Muscle of leg (tissue), 11 donors: ENCODE measurements around the gene STEAP3. TPM values are rescaled to one million over a fixed set of nuclear protein-coding genes. Genes with fewer than 3 reads are reported as not detected.
"Not testable (repeated sequence)": the region's sequence is repeated elsewhere in the genome, so short reads cannot be mapped to it uniquely, and the experiment has no call there.

Source experiments
- DNase-seq: peaks from one replicate; pipeline ENCODE4 v3.0.0; 2013
- H3K27ac ChIP-seq: one replicate; pipeline ENCODE4 v1.5.1; 2013; ENCODE audit warnings: mild to moderate bottlenecking, low read length, control low read depth
- H3K27me3 ChIP-seq: one replicate; pipeline ENCODE4 v1.6.1; 2013; ENCODE audit warnings: low read length; ENCODE audit not compliant: control insufficient read depth, insufficient read depth
- H3K36me3 ChIP-seq: one replicate; pipeline ENCODE4 v1.6.1; 2013; ENCODE audit warnings: low read length; ENCODE audit not compliant: control insufficient read depth, insufficient read depth
- H3K4me1 ChIP-seq: one replicate; pipeline ENCODE4 v1.6.1; 2013; ENCODE audit warnings: low read length; ENCODE audit not compliant: control insufficient read depth, insufficient read depth
- H3K4me3 ChIP-seq: one replicate; pipeline ENCODE4 v1.5.1; 2013; ENCODE audit warnings: low read length, control low read depth
- H3K9me3 ChIP-seq: replicated peaks from 2 replicates; pipeline ENCODE4 v1.6.1; 2013; ENCODE audit warnings: low read depth, low read length; ENCODE audit not compliant: control insufficient read depth
- WGBS: methylation state at CpG from one replicate; pipeline ENCODE4 v1.1.5; 2013; ENCODE audit warnings: missing lambda C conversion rate; ENCODE audit not compliant: insufficient coverage; 5-methylcytosine and 5-hydroxymethylcytosine counted together
- polyA plus RNA-seq, 8 donors: library from polyadenylated mRNA; unstranded; fragments of 120-200 nt; gene quantifications; one replicate each; pipeline versions ENCODE4 v1.2.1 to v1.2.3, GENCODE V29; 2013; ENCODE audit warnings: inconsistent platforms in 1 of 8, low replicate concordance in 1 of 8; ENCODE audit not compliant: insufficient read length in 8 of 8, insufficient read depth in 1 of 8
- total RNA-seq: library from RNA; stranded (reverse); fragments of 120-200 nt; gene quantifications from one replicate; pipeline ENCODE4 v1.2.4, GENCODE V29; 2013

The STEAP3 gene
- total and polyA plus RNA-seq, 9 donors = 8.0 to 21.0 (median 14.1) TPM

DNA sequence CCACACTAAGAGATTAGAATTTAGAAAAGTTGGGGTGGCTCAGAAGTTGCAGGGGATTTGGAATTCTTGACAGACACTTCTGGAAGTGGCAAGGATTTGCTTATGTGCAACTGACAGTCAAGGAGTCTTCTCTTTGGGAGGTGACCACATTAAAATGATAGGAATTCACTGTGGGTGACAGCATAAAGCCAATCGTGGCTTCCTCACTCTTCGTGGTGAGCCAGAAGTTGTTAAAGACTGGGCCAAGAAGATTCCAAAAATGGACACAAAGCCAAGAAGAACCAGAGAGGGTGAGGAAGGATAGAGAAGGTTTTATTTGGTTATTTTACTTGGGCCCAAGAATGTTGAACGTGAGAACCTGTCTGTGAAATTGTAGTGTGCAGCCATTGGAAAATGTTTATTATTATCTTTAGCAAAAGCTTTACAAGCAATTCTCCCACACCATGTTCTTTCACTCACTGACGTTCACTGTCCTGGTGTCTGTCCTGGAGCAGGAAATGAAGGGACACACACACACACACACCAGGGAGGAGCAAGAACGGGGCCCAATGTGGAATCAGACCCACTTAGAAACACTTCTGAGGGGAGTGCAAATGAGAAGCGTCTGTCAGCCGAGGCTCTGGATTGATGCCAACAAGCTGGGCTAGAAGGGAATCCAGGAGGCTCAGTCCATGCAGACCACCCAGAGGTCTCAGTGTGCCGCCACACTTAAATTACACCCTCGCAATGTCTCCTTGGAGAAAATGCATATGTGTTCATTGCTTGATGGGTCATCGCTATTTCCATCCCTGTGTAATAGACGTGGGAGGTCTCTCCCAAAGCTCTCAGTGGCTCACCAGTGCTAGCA is 37.2 kb downstream of the STEAP3 start:
- no peak overlapping the region for H3K4me3 ChIP-seq
- WGBS = 53% methylated on average over 7 of the region's 11 CpGs
- DNase-seq = no peak
- H3K9me3 ChIP-seq = no peaks in the 10 kb centered on the region
- peaks cover 19% of the 10 kb centered on the region for H3K4me1 ChIP-seq
- no peak overlapping the region for H3K27ac ChIP-seq
- H3K27me3 ChIP-seq = no peaks in the 10 kb centered on the region
- no peaks in the 10 kb centered on the region for H3K36me3 ChIP-seq

GRCh38 chr2:119261493-119262225 is 38.0 kb downstream of the STEAP3 start:
- no peak for DNase-seq
- no peak overlapping the region for H3K4me3 ChIP-seq
- 92% methylated on average over 8 of the region's 17 CpGs for WGBS
- H3K4me1 ChIP-seq = peaks cover 15% of the 10 kb centered on the region
- H3K27ac ChIP-seq = no peak overlapping the region
- H3K36me3 ChIP-seq = no peaks in the 10 kb centered on the region
- H3K27me3 ChIP-seq = no peaks in the 10 kb centered on the region
- H3K9me3 ChIP-seq = no peaks in the 10 kb centered on the region

GRCh38 chr2:119263025-119263424 is 39.4 kb downstream of the STEAP3 start:
- 95% methylated on average over 15 of the region's 23 CpGs for WGBS
- no peak overlapping the region for H3K27ac ChIP-seq
- no peak for DNase-seq
- H3K27me3 ChIP-seq = no peaks in the 10 kb centered on the region
- H3K36me3 ChIP-seq = no peaks in the 10 kb centered on the region
- no peaks in the 10 kb centered on the region for H3K9me3 ChIP-seq
- H3K4me1 ChIP-seq = peaks cover 14% of the 10 kb centered on the region
- H3K4me3 ChIP-seq = no peak overlapping the region

- Histone ChIP-seq H3K27me3 (no peaks in the 10 kb centered on the region), H3K4me1 (peaks cover 14% of the 10 kb centered on the region), H3K36me3 (no peaks in the 10 kb centered on the region), H3K9me3 (no peaks in the 10 kb centered on the region), H3K27ac (no peak overlapping the region), H3K4me3 (no peak overlapping the region)
- DNase-seq = peak; percentile 16
- WGBS = 37% methylated on average over 2 of the region's 5 CpGs
Observed at GRCh38 chr2:119263656-119264055, 40.0 kb downstream of the STEAP3 start.

- Histone ChIP-seq H3K36me3 (no peaks in the 10 kb centered on the region), H3K4me3 (no peak overlapping the region), H3K9me3 (no peaks in the 10 kb centered on the region), H3K4me1 (peaks cover 9% of the 10 kb centered on the region), H3K27ac (no peak overlapping the region), H3K27me3 (no peaks in the 10 kb centered on the region)
- no peak for DNase-seq
- 62% methylated on average over 10 of the region's 13 CpGs for WGBS
Observed at GRCh38 chr2:119264781-119265692, 41.4 kb downstream of the STEAP3 start.

DNA sequence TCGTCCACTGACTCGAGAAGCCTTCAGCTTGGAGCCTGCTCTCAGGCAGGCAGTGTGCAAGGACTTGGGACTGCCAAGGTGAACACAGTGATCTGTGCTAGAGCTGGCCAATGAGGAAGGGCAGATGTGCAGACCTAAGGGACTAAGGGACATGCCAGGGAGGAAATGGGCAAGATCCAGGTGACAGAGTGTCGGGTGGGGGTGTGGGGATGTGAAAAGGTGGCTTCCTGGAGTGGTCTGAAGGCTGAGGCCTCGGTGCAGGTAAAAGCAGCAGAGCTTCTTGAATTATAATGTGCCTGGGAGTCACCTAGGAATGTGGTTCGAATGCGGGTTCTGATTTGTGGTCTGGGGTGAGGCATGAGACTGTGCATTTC is 42.0 kb downstream of the STEAP3 start:
- Histone ChIP-seq H3K4me1 (peaks cover 9% of the 10 kb centered on the region), H3K27me3 (no peaks in the 10 kb centered on the region), H3K27ac (no peak overlapping the region), H3K4me3 (no peak overlapping the region), H3K36me3 (no peaks in the 10 kb centered on the region), H3K9me3 (peaks cover 3% of the 10 kb centered on the region)
- no peak for DNase-seq
- WGBS = 90% methylated on average over 5 of the region's 6 CpGs

DNA sequence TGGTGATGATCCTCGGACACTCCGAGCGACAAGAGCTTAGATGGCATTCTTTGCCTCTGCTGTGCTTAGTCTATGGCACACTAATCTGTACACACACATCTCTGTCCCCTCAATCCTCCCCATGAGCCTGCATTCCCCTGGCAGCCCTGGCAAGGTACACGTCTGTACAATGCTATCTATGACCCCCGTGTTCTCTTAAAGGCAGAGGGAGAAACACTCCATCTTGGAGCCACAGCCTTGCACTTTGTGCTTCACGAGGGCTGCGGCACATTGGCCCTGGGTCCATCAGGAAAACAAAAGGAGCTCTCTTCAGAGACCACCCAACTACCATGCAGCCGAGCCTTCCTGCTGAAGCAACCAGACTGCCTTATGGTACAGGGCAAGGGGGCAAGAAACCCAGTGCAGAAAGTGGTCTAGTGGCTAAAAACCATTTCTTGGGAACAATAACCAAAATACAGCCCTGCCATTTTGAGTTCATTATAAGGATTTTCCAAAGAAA is 42.5 kb downstream of the STEAP3 start:
- WGBS = 81% methylated on average over 7 of the region's 8 CpGs
- Histone ChIP-seq H3K9me3 (peaks cover 3% of the 10 kb centered on the region), H3K36me3 (no peaks in the 10 kb centered on the region), H3K27me3 (no peaks in the 10 kb centered on the region), H3K27ac (no peak overlapping the region), H3K4me1 (peaks cover 4% of the 10 kb centered on the region), H3K4me3 (no peak overlapping the region)
- no peak for DNase-seq

DNA sequence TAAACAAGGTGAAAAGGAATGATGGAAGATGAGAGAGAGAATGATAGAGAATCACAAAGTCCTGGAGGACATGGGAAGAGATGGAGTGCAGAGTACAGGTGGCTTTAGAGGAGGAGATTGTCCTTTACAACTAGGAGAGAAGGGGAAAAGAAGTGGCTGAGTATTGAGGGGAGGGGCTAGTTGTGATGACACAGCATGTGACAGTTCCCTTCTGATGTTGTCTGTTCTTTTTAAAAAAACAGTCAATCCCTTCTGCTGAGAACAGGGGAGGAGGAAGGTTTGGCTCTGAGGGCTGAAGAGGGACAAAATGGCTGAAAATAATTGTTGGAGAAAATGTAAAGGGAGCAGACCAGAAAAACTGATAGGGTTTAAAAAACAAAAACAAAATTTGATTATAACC is 44.0 kb downstream of the STEAP3 start:
- Histone ChIP-seq H3K4me3 (no peak overlapping the region), H3K27me3 (no peaks in the 10 kb centered on the region), H3K4me1 (peaks cover 4% of the 10 kb centered on the region), H3K27ac (no peak overlapping the region), H3K9me3 (peaks cover 3% of the 10 kb centered on the region), H3K36me3 (no peaks in the 10 kb centered on the region)
- DNase-seq = no peak

- no peak for DNase-seq
- no peak overlapping the region for H3K4me3 ChIP-seq
- no peaks in the 10 kb centered on the region for H3K27me3 ChIP-seq
- H3K4me1 ChIP-seq = no peaks in the 10 kb centered on the region
- no peak overlapping the region for H3K27ac ChIP-seq
- H3K36me3 ChIP-seq = no peaks in the 10 kb centered on the region
- no peaks in the 10 kb centered on the region for H3K9me3 ChIP-seq
- WGBS = 56% methylated on average over 4 of the region's 8 CpGs
Observed at GRCh38 chr2:119276864-119277263, 53.2 kb downstream of the STEAP3 start.

- H3K27me3 ChIP-seq, H3K9me3 ChIP-seq, H3K27ac ChIP-seq, H3K4me1 ChIP-seq, H3K36me3 ChIP-seq, H3K4me3 ChIP-seq, DNase-seq: not testable (repeated sequence)
- WGBS = no CpG with 5 or more reads among the region's 2 CpGs
Observed at GRCh38 chr2:119278385-119278784, 54.8 kb downstream of the STEAP3 start.
